Activated CD4-positive, alpha-beta T cell treated with anti-CD3 and anti-CD28 coated beads, Interleukin-2, amount 50 U/mL, for 4 hours (primary cell): ENCODE data around the gene SMARCD1.

Experiments
- DNase-seq, 2 experiments: peaks; one replicate each; pipeline ENCODE4 v3.0.0-alpha.2; 2020

SMARCD1 gene

GRCh38 chr12:50057000-50057841, 27.9 kb upstream of the SMARCD1 start, which contains the start of gene ASIC1:
Gene ASIC1, plus strand, starts transcription at chr12:50057596. Its CDS starts 1,171 bp downstream, at chr12:50058767.
- DNase-seq, result peak; percentile 38 to 42

GRCh38 chr12:50057896-50058670, 27.1 kb upstream of the SMARCD1 start:
- DNase-seq, result no peak

- DNase-seq, result no peak
Observed at GRCh38 chr12:50058743-50059312, 26.3 kb upstream of the SMARCD1 start.

GRCh38 chr12:50059440-50060119, 25.6 kb upstream of the SMARCD1 start:
- peak; percentile 29 to 37 for DNase-seq

GRCh38 chr12:50060120-50060468, 25.0 kb upstream of the SMARCD1 start:
- DNase-seq, result no peak

- no peak for DNase-seq
Observed at GRCh38 chr12:50061171-50061570, 24.0 kb upstream of the SMARCD1 start.

- no peak for DNase-seq
Observed at GRCh38 chr12:50061946-50062686, 23.0 kb upstream of the SMARCD1 start.

GRCh38 chr12:50062728-50063460, 22.2 kb upstream of the SMARCD1 start:
- no peak for DNase-seq

GRCh38 chr12:50065726-50066310, 19.3 kb upstream of the SMARCD1 start:
- no peak for DNase-seq

GRCh38 chr12:50066402-50066801, 18.7 kb upstream of the SMARCD1 start:
- DNase-seq, result no peak

- no peak for DNase-seq
Observed at GRCh38 chr12:50069069-50069468, 16.1 kb upstream of the SMARCD1 start.

GRCh38 chr12:50069539-50069938, 15.6 kb upstream of the SMARCD1 start:
- no peak for DNase-seq

GRCh38 chr12:50070314-50071060, 14.7 kb upstream of the SMARCD1 start:
- DNase-seq, result peak; percentile 41 to 54

- DNase-seq, result no peak
Observed at GRCh38 chr12:50072198-50072907, 12.8 kb upstream of the SMARCD1 start.

- no peak for DNase-seq
Observed at GRCh38 chr12:50073206-50073605, 11.9 kb upstream of the SMARCD1 start.

- no peak for DNase-seq
Observed at GRCh38 chr12:50073712-50074111, 11.4 kb upstream of the SMARCD1 start.

- peak; percentile 80 to 84 for DNase-seq
Observed at GRCh38 chr12:50074936-50075807, 10.0 kb upstream of the SMARCD1 start.

GRCh38 chr12:50075808-50076170, 9.4 kb upstream of the SMARCD1 start:
- DNase-seq, result no peak

GRCh38 chr12:50077099-50077498, 8.0 kb upstream of the SMARCD1 start:
- no peak for DNase-seq
